Activated naive CD8-positive, alpha-beta T cell treated with anti-CD3 and anti-CD28 coated beads, Interleukin-2, amount 50 U/mL, for 16 hours (primary cell): ENCODE measurements around the gene ALAS1.
A peak's percentile ranks its signal among the peaks of the same experiment; 100 is the strongest.

Experiments used
- DNase-seq: peaks from one replicate; pipeline ENCODE4 v3.0.0-alpha.2; 2020; ENCODE audit warnings: low read depth, low spot score

Gene ALAS1

DNA sequence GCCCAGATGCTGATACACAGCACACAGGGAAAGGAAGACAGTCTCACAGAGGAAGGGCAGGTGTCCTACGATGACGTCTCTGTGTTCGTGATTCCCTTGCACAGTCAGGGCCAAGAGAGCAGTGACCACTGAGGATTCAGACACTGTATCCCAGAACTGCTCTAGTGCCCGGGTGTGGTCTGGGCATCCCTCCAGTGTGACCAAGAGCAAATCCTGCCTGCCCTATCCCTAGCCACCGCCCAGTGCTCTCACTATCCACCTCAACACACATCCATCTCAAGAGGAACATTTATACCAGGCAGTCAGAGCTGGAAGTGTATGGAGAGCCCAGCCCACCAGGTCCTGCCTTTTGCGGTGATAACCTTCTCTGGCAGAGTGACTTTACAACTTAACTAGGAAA lies 51.7 kb downstream of the ALAS1 start:
- no peak for DNase-seq

GRCh38 chr3:52250122-52250521 lies 52.2 kb downstream of the ALAS1 start:
- DNase-seq, result no peak

GRCh38 chr3:52253314-52254304 lies 55.6 kb downstream of the ALAS1 start:
- DNase-seq, result peak; percentile 63

DNA sequence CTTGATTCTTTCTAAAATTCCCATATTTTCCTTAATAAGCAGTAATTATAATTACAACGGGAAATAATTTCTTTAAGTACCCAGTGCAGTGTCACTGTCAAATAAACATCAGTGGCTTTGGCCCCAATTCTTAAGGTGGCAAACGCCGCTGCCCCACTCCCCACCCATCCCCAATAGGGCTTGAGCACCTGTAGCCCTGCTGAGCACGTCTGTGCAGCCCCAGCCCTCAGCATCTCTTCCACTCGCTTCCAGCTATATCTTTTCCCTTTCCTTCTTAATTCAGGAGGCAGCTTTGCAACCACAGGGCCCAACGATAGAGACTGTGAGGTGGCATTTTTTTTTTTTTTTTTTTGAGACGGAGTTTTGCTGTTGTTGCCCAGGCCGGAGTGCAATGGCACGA lies 56.6 kb downstream of the ALAS1 start:
- DNase-seq, result no peak

GRCh38 chr3:52256159-52256558 lies 58.2 kb downstream of the ALAS1 start:
- DNase-seq, result no peak

DNA sequence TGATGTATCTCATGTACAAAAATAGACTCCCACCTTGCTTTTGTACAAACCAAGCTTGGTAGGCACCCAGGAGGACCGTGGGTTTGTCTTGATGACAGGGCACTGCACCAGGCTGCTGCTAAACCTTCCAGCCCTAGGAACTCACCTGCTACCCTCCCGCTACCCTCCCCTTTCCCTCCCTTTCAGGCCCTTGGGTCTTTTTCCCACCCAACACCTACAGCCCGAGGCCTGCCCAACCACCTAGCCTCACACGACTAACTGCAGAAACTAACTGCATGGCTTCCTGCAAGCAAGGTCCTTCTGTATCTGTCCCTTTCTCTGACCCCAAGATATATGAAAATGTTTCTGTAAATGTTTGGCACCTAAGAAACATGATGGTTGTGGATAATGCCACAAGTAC lies 58.7 kb downstream of the ALAS1 start:
- no peak for DNase-seq

GRCh38 chr3:52257911-52258310 lies 60.0 kb downstream of the ALAS1 start:
- DNase-seq, result no peak

- no peak for DNase-seq
Measured at GRCh38 chr3:52259035-52259434, 61.1 kb downstream of the ALAS1 start.

DNA sequence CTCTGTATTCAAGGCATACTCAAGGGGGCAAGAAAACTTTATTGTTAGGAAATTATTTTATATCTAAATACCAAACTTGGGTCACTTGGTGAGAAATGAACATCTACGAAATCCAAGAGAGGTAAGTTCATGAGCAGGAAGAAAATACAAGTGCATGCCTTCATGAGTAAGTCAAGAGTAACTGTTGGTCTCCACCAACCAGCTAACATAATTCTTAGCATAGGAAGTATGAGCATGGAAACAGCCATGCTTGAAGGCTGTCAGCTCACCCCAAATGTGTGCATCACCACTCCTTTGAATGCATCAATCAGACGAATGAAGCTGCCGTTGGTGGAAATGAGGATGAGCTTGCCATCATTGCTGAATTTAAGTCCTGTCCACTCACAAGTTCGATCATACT lies 61.5 kb downstream of the ALAS1 start:
- DNase-seq, result no peak

- DNase-seq, result no peak
Measured at GRCh38 chr3:52262447-52262846, 64.5 kb downstream of the ALAS1 start.
